ENCODE results near the gene PIK3AP1.
"Not testable (repeated sequence)": the region's sequence is repeated elsewhere in the genome, so short reads cannot be mapped to it uniquely, and the experiment has no call there.

Gene PIK3AP1

DNA sequence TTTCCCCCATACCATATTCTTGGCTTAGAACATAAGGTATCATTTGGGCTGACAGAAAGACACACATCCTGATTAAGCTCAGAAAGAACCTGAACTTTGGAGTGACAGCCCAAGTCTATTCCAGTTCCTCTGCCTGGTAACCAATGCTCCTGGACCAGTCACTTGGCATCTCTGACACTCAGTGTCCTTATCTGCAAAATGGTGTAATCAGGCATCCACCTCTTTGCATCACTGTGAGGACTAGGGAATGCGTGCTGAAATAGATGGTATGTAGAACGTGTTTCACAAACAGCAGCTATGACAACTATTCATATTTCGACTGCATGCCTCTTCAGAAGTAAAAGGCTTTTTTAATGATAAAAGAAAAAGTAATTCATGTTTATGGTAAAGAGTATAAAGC lies 26.2 kb upstream of the PIK3AP1 start:
- H3K36me3 ChIP-seq (ENCODE audit: control insufficient read depth, insufficient read depth, low read length): no peaks in the 10 kb centered on the region
- no peak overlapping the region for H3K9ac ChIP-seq (ENCODE audit: low read length)
- no peaks in the 10 kb centered on the region for H3K4me1 ChIP-seq (ENCODE audit: control insufficient read depth, insufficient read depth, low read length)
- no peak overlapping the region for H3K4me3 ChIP-seq (ENCODE audit: low read length)
- no peaks in the 10 kb centered on the region for H3K9me3 ChIP-seq (ENCODE audit: control insufficient read depth, low read length)
- no peaks in the 10 kb centered on the region for H3K27me3 ChIP-seq (ENCODE audit: control insufficient read depth, insufficient read depth, low read length)

GRCh38 chr10:96745950-96746349 lies 25.6 kb upstream of the PIK3AP1 start:
- Histone ChIP-seq H3K36me3 (ENCODE audit: control insufficient read depth, insufficient read depth, low read length) (no peaks in the 10 kb centered on the region), H3K27me3 (ENCODE audit: control insufficient read depth, insufficient read depth, low read length) (no peaks in the 10 kb centered on the region), H3K9me3 (ENCODE audit: control insufficient read depth, low read length) (no peaks in the 10 kb centered on the region), H3K4me3 (ENCODE audit: low read length) (no peak overlapping the region), H3K9ac (ENCODE audit: low read length) (no peak overlapping the region), H3K4me1 (ENCODE audit: control insufficient read depth, insufficient read depth, low read length) (no peaks in the 10 kb centered on the region)

DNA sequence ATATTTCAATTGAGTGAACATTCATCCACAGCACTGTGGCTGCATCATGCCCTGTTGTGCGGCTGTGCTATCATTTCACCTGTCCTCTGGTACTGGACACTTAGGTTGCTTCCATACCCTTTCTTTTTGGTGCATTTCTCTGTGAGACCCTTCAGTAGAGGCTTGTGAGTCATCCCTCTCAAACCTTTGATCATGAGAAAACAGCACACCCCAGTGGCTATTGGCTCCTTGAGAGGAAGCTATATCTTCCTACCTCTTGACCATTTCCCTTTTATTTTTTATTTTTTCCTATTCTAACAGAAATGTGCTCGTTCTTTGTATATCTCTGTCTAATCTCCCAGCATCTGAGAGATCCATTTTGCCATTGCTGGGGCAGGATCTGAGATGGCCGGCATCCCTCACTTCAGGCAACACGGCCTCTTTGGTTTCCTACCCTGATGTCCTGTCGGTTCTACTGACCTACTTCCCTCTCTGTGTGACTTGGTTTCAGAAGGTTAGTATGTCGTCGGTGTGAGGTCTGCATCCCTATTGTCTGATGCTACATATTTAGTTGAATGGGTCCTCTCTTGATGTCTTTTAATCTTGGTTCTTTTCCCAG lies 23.8 kb upstream of the PIK3AP1 start:
- H3K9ac ChIP-seq (ENCODE audit: low read length): no peak overlapping the region
- no peaks in the 10 kb centered on the region for H3K9me3 ChIP-seq (ENCODE audit: control insufficient read depth, low read length)
- no peak overlapping the region for H3K4me3 ChIP-seq (ENCODE audit: low read length)
- no peaks in the 10 kb centered on the region for H3K27me3 ChIP-seq (ENCODE audit: control insufficient read depth, insufficient read depth, low read length)
- no peaks in the 10 kb centered on the region for H3K4me1 ChIP-seq (ENCODE audit: control insufficient read depth, insufficient read depth, low read length)
- no peaks in the 10 kb centered on the region for H3K36me3 ChIP-seq (ENCODE audit: control insufficient read depth, insufficient read depth, low read length)

GRCh38 chr10:96741557-96741956 lies 21.2 kb upstream of the PIK3AP1 start:
- H3K9me3 ChIP-seq (ENCODE audit: control insufficient read depth, low read length): not testable (repeated sequence)

GRCh38 chr10:96740579-96741281 lies 20.4 kb upstream of the PIK3AP1 start:
- Histone ChIP-seq H3K9me3 (ENCODE audit: control insufficient read depth, low read length) (no peaks in the 10 kb centered on the region), H3K27me3 (ENCODE audit: control insufficient read depth, insufficient read depth, low read length) (no peaks in the 10 kb centered on the region), H3K36me3 (ENCODE audit: control insufficient read depth, insufficient read depth, low read length) (no peaks in the 10 kb centered on the region), H3K4me1 (ENCODE audit: control insufficient read depth, insufficient read depth, low read length) (no peaks in the 10 kb centered on the region), H3K4me3 (ENCODE audit: low read length) (no peak overlapping the region), H3K9ac (ENCODE audit: low read length) (no peak overlapping the region)

More at GRCh38 chr10:96741557-96741956, 21.2 kb upstream of the PIK3AP1 start:
- not testable (repeated sequence) for H3K4me1 ChIP-seq (ENCODE audit: control insufficient read depth, insufficient read depth, low read length); H3K4me3 ChIP-seq (ENCODE audit: low read length); H3K36me3 ChIP-seq (ENCODE audit: control insufficient read depth, insufficient read depth, low read length); H3K27me3 ChIP-seq (ENCODE audit: control insufficient read depth, insufficient read depth, low read length); H3K9ac ChIP-seq (ENCODE audit: low read length)

GRCh38 chr10:96740141-96740540 lies 19.8 kb upstream of the PIK3AP1 start:
- Histone ChIP-seq H3K4me3 (ENCODE audit: low read length) (no peak overlapping the region), H3K9ac (ENCODE audit: low read length) (no peak overlapping the region), H3K36me3 (ENCODE audit: control insufficient read depth, insufficient read depth, low read length) (no peaks in the 10 kb centered on the region), H3K27me3 (ENCODE audit: control insufficient read depth, insufficient read depth, low read length) (no peaks in the 10 kb centered on the region), H3K4me1 (ENCODE audit: control insufficient read depth, insufficient read depth, low read length) (no peaks in the 10 kb centered on the region), H3K9me3 (ENCODE audit: control insufficient read depth, low read length) (no peaks in the 10 kb centered on the region)

DNA sequence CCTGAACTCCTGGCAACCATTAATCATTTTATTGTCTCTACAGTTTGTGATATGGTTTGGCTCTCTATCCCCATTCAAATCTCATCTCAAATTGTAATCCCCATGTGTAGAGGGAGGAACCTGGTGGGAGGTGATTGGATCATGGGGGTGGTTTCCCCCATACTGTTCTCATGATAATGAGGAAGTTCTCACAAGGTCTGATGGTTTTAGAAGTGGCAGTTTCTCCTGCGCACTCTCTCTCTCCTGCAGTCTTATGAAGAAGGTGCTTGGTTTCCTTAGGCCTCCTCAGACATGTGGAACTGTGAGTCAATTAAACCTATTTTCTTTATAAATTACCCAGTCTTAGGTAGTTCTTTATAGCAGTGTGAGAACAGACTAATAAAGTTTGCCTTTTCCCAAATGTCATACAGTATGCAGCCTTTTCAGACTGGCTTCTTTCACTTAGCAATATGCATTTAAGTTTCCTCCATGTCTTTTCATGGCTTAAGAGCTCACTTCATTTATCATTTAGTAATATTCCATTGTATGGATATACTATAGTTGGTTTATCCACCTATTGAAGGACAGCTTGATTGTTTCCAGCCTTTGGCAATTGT lies 17.1 kb upstream of the PIK3AP1 start:
- H3K4me3 ChIP-seq (ENCODE audit: low read length); H3K4me1 ChIP-seq (ENCODE audit: control insufficient read depth, insufficient read depth, low read length); H3K9ac ChIP-seq (ENCODE audit: low read length); H3K27me3 ChIP-seq (ENCODE audit: control insufficient read depth, insufficient read depth, low read length); H3K36me3 ChIP-seq (ENCODE audit: control insufficient read depth, insufficient read depth, low read length); H3K9me3 ChIP-seq (ENCODE audit: control insufficient read depth, low read length): not testable (repeated sequence)

GRCh38 chr10:96724621-96725020 lies 4.3 kb upstream of the PIK3AP1 start:
- Histone ChIP-seq H3K9ac (ENCODE audit: low read length) (no peak overlapping the region), H3K4me1 (ENCODE audit: control insufficient read depth, insufficient read depth, low read length) (peaks cover 12% of the 10 kb centered on the region), H3K4me3 (ENCODE audit: low read length) (no peak overlapping the region), H3K36me3 (ENCODE audit: control insufficient read depth, insufficient read depth, low read length) (no peaks in the 10 kb centered on the region), H3K27me3 (ENCODE audit: control insufficient read depth, insufficient read depth, low read length) (peaks cover 10% of the 10 kb centered on the region), H3K9me3 (ENCODE audit: control insufficient read depth, low read length) (no peaks in the 10 kb centered on the region)

- H3K9me3 ChIP-seq (ENCODE audit: control insufficient read depth, low read length): no peaks in the 10 kb centered on the region
- H3K4me1 ChIP-seq (ENCODE audit: control insufficient read depth, insufficient read depth, low read length): peaks cover 13% of the 10 kb centered on the region
- no peak overlapping the region for H3K4me3 ChIP-seq (ENCODE audit: low read length)
- H3K36me3 ChIP-seq (ENCODE audit: control insufficient read depth, insufficient read depth, low read length): no peaks in the 10 kb centered on the region
- H3K9ac ChIP-seq (ENCODE audit: low read length): peak overlapping the region; percentile 72
- H3K27me3 ChIP-seq (ENCODE audit: control insufficient read depth, insufficient read depth, low read length): peaks cover 10% of the 10 kb centered on the region
Observed at GRCh38 chr10:96721207-96721572, 876 bp upstream of the PIK3AP1 start.

DNA sequence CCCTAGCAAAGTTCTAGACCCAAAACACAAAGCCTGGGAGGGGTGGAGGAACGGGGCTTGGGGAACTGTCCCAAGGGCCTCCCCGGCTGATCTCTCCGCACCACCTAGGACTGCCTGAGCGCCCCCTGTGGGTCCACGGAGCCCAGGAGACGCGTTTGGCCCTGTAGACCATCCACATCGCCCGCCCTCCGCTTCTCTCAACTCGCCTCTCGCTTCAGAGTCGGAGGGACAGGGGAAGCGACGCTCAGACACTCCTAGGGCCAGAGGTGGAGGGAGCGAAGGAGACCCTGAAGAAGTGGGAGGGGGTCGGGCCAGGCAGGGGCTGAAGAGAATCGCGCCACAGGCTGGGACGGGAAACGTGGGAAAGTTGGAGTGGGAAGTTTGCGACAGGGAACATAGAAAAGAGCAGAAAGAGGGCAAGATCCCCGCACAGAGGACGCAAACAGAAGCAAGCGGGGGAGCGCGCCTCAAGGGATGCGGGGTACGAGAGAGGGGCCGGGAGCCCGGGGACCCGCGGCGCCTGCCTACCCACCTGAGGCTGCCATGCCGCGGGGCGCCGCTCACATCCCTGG lies 378 bp downstream of the PIK3AP1 start:
- peak overlapping the region; percentile 72 for H3K9ac ChIP-seq (ENCODE audit: low read length)
- peaks cover 13% of the 10 kb centered on the region for H3K4me1 ChIP-seq (ENCODE audit: control insufficient read depth, insufficient read depth, low read length)
- H3K9me3 ChIP-seq (ENCODE audit: control insufficient read depth, low read length): no peaks in the 10 kb centered on the region
- peaks cover 10% of the 10 kb centered on the region for H3K27me3 ChIP-seq (ENCODE audit: control insufficient read depth, insufficient read depth, low read length)
- peak overlapping the region; percentile 54 for H3K4me3 ChIP-seq (ENCODE audit: low read length)
- no peaks in the 10 kb centered on the region for H3K36me3 ChIP-seq (ENCODE audit: control insufficient read depth, insufficient read depth, low read length)

GRCh38 chr10:96719200-96719599 lies 1.1 kb downstream of the PIK3AP1 start:
- no peak overlapping the region for H3K4me3 ChIP-seq (ENCODE audit: low read length)
- H3K27me3 ChIP-seq (ENCODE audit: control insufficient read depth, insufficient read depth, low read length): peaks cover 10% of the 10 kb centered on the region
- no peaks in the 10 kb centered on the region for H3K36me3 ChIP-seq (ENCODE audit: control insufficient read depth, insufficient read depth, low read length)
- H3K4me1 ChIP-seq (ENCODE audit: control insufficient read depth, insufficient read depth, low read length): peaks cover 13% of the 10 kb centered on the region
- no peak overlapping the region for H3K9ac ChIP-seq (ENCODE audit: low read length)
- no peaks in the 10 kb centered on the region for H3K9me3 ChIP-seq (ENCODE audit: control insufficient read depth, low read length)

DNA sequence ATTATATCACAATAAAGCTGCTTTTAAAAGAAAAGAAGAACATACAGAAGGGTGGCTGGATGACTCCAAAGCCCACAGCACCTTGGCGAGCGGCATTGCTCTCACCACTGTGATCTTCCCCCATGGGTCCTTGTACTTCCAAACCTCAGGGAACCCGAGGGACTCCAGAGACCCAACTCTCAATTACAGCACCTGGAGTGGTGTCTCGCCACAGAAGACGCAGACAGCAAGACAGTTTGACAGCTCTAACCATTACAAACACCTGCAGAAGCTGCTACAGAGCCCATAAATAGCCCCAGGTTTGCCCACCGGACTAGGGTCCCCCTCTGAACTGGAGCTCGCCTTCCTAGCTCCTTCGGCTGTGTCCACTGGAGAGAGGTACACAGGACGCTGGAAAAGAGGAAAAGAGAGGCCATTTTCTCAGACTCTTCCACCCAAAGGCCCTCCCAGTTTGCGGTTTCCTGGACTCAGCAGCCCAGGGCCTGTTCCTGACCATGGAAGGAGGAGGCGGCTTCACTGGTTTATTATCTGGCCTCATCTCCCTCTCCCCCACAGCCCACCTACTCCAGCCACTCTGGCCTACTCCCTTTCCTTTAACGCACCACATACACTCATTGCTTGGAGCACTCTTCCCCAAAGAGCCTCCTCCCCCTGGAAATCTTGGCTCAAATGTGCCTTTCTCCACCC lies 1.9 kb downstream of the PIK3AP1 start:
- H3K9ac ChIP-seq (ENCODE audit: low read length): no peak overlapping the region
- no peak overlapping the region for H3K4me3 ChIP-seq (ENCODE audit: low read length)
- H3K27me3 ChIP-seq (ENCODE audit: control insufficient read depth, insufficient read depth, low read length): peaks cover 10% of the 10 kb centered on the region
- no peaks in the 10 kb centered on the region for H3K9me3 ChIP-seq (ENCODE audit: control insufficient read depth, low read length)
- H3K4me1 ChIP-seq (ENCODE audit: control insufficient read depth, insufficient read depth, low read length): peaks cover 13% of the 10 kb centered on the region
- H3K36me3 ChIP-seq (ENCODE audit: control insufficient read depth, insufficient read depth, low read length): no peaks in the 10 kb centered on the region

Measured in mucosa of stomach (tissue), 1 donor.